ENCODE data around the gene KDM8. TPM values are rescaled to one million over a fixed set of nuclear protein-coding genes. Genes with fewer than 3 reads are reported as not detected.
"Not testable (repeated sequence)": the region's sequence is repeated elsewhere in the genome, so short reads cannot be mapped to it uniquely, and the experiment has no call there.

KDM8 gene
- total and polyA plus RNA-seq, 4 donors, result 2.6 to 7.0 (median 4.7) TPM

- H3K27ac ChIP-seq (ENCODE audit: low read depth in 1 of 2, low read length in 1 of 2), result no peak overlapping the region
- H3K27me3 ChIP-seq (ENCODE audit: control insufficient read depth in 3 of 3, insufficient read depth in 3 of 3, low read length in 2 of 3), result peaks cover 0 to 9% (median 4%) of the 10 kb centered on the region in 3 donors
- H3K4me3 ChIP-seq, result no peak overlapping the region
- H3K9me3 ChIP-seq (ENCODE audit: control insufficient read depth in 4 of 4, insufficient read depth in 3 of 4, low read length in 3 of 4), result no peaks in the 10 kb centered on the region
- H3K4me1 ChIP-seq (ENCODE audit: control insufficient read depth in 5 of 5, insufficient read depth in 5 of 5, low read length in 5 of 5), result peaks cover 0 to 7% (median 3%) of the 10 kb centered on the region in 5 donors
- H3K36me3 ChIP-seq (ENCODE audit: control insufficient read depth in 4 of 4, insufficient read depth in 4 of 4, low read length in 4 of 4), result no peaks in the 10 kb centered on the region
- no peak for DNase-seq
- no peak for ATAC-seq (ENCODE audit: insufficient read depth, low FRiP score)
- no peak for TF ChIP-seq CTCF (IDR thresholded peaks at IDR 0.05; ENCODE audit: control extremely low read depth, extremely low read depth)
- no peak overlapping the region for H3K9ac ChIP-seq (ENCODE audit: insufficient read depth in 1 of 2, low read length in 2 of 2)
- WGBS, 2 donors, result 78 to 80% methylated on average over 3 of the region's 3 CpGs
These were observed 4.1 kb upstream of the KDM8 start for GRCh38 chr16:27199235-27199586.

DNA sequence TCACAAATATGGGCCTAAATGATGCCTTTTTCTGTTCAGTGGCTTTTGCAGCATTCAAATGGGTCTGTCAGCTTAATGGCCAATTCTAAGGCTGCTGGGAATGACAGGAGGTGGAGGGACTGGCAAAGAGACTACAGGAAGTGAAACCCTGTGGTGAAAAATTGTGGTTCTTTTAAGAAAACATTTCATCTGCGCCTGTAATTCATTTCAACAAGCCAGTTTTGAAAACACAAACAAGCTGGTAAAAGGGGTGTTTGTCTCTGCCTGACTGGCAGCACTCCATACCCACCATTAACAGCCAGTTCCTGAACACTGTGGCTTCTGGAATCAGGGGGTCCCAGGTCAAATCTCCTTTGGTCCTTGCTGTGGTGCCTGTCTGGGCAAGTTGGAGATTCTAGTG is 3.6 kb upstream of the KDM8 start:
- DNase-seq, result no peak
- WGBS, 2 donors, result 30 to 35% methylated on average over 1 of the region's 1 CpG
- no peak for ATAC-seq (ENCODE audit: insufficient read depth, low FRiP score)
- H3K9me3 ChIP-seq (ENCODE audit: control insufficient read depth in 4 of 4, insufficient read depth in 3 of 4, low read length in 3 of 4), result no peaks in the 10 kb centered on the region
- H3K9ac ChIP-seq (ENCODE audit: insufficient read depth in 1 of 2, low read length in 2 of 2), result no peak overlapping the region
- H3K4me1 ChIP-seq (ENCODE audit: control insufficient read depth in 5 of 5, insufficient read depth in 5 of 5, low read length in 5 of 5), result peaks cover 0 to 13% (median 4%) of the 10 kb centered on the region in 5 donors
- no peak overlapping the region for H3K4me3 ChIP-seq
- H3K36me3 ChIP-seq (ENCODE audit: control insufficient read depth in 4 of 4, insufficient read depth in 4 of 4, low read length in 4 of 4), result no peaks in the 10 kb centered on the region
- H3K27ac ChIP-seq (ENCODE audit: low read depth in 1 of 2, low read length in 1 of 2), result no peak overlapping the region
- peaks cover 0 to 7% (median 4%) of the 10 kb centered on the region in 3 donors for H3K27me3 ChIP-seq (ENCODE audit: control insufficient read depth in 3 of 3, insufficient read depth in 3 of 3, low read length in 2 of 3)
- TF ChIP-seq CTCF (IDR thresholded peaks at IDR 0.05; ENCODE audit: control extremely low read depth, extremely low read depth), result no peak

- not testable (repeated sequence) for H3K27ac ChIP-seq (ENCODE audit: low read depth in 1 of 2, low read length in 1 of 2); H3K36me3 ChIP-seq (ENCODE audit: control insufficient read depth in 4 of 4, insufficient read depth in 4 of 4, low read length in 4 of 4); ATAC-seq (ENCODE audit: insufficient read depth, low FRiP score); DNase-seq; H3K9me3 ChIP-seq (ENCODE audit: control insufficient read depth in 4 of 4, insufficient read depth in 3 of 4, low read length in 3 of 4); H3K27me3 ChIP-seq (ENCODE audit: control insufficient read depth in 3 of 3, insufficient read depth in 3 of 3, low read length in 2 of 3); H3K4me3 ChIP-seq; H3K9ac ChIP-seq (ENCODE audit: insufficient read depth in 1 of 2, low read length in 2 of 2)
- WGBS, 2 donors, result 93 to 97% methylated on average over 3 of the region's 3 CpGs
- peaks cover 0 to 13% (median 4%) of the 10 kb centered on the region in 5 donors for H3K4me1 ChIP-seq (ENCODE audit: control insufficient read depth in 5 of 5, insufficient read depth in 5 of 5, low read length in 5 of 5)
These were observed 2.4 kb upstream of the KDM8 start for GRCh38 chr16:27200914-27201313.

GRCh38 chr16:27202923-27203506 is 311 bp upstream of the KDM8 start:
- ATAC-seq (ENCODE audit: insufficient read depth, low FRiP score), result peak; percentile 86
- TF ChIP-seq CTCF (IDR thresholded peaks at IDR 0.05; ENCODE audit: control extremely low read depth, extremely low read depth), result no peak
- peak overlapping the region; percentile 76 to 98 for H3K9ac ChIP-seq (ENCODE audit: insufficient read depth in 1 of 2, low read length in 2 of 2)

More at GRCh38 chr16:27202923-27203506, 311 bp upstream of the KDM8 start:
- peak in 1 of 3 donors; percentile 97 for DNase-seq
- Histone ChIP-seq H3K36me3 (ENCODE audit: control insufficient read depth in 4 of 4, insufficient read depth in 4 of 4, low read length in 4 of 4) (no peaks in the 10 kb centered on the region), H3K27me3 (ENCODE audit: control insufficient read depth in 3 of 3, insufficient read depth in 3 of 3, low read length in 2 of 3) (peaks cover 0 to 4% (median 2%) of the 10 kb centered on the region in 3 donors), H3K4me1 (ENCODE audit: control insufficient read depth in 5 of 5, insufficient read depth in 5 of 5, low read length in 5 of 5) (peaks cover 0 to 13% (median 4%) of the 10 kb centered on the region in 5 donors), H3K4me3 (peak overlapping the region; percentile 57), H3K27ac (ENCODE audit: low read depth in 1 of 2, low read length in 1 of 2) (peak overlapping the region; percentile 94 to 95), H3K9me3 (ENCODE audit: control insufficient read depth in 4 of 4, insufficient read depth in 3 of 4, low read length in 3 of 4) (no peaks in the 10 kb centered on the region)
- 25% methylated on average over 19 of the region's 19 CpGs for WGBS, 2 donors
